ENCODE measurements around the gene DOCK1.

- TF ChIP-seq CTCF (IDR thresholded peaks at IDR 0.05 in 4 of 5, conservative IDR thresholded peaks at IDR 0.05 in 1 of 5) (no peak), POLR2A (IDR thresholded peaks at IDR 0.05) (no peak)
These were observed 374.1 kb downstream of the DOCK1 start for GRCh38 chr10:127279334-127279774.

Measured in gastrocnemius medialis (tissue), 4 donors.